ENCODE data around the gene NPAS3.

The NPAS3 gene

DNA sequence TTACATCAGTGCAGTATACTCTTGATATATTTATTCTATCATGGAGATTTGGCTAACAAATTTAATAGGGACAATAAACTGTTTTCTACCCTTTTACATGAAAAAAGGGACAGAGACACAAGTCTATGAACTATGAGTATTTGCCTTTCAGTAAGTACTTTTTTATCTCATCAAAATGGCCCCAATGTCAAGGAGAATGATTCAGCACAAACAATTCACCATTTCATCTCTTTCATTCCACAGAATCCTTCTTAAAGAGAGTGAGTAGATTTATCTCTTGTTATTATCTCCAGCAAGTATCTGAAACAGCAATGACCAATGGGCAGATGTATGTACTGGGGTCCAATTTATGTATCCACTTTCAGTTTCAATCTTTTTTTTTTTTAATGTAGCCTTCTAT is 447.5 kb downstream of the NPAS3 start:
- H3K4me3 ChIP-seq (ENCODE audit: control insufficient read depth, low read depth, low read length), result no peak overlapping the region
- DNase-seq (ENCODE audit: low read depth), result no peak
- TF ChIP-seq, protein P1, sequence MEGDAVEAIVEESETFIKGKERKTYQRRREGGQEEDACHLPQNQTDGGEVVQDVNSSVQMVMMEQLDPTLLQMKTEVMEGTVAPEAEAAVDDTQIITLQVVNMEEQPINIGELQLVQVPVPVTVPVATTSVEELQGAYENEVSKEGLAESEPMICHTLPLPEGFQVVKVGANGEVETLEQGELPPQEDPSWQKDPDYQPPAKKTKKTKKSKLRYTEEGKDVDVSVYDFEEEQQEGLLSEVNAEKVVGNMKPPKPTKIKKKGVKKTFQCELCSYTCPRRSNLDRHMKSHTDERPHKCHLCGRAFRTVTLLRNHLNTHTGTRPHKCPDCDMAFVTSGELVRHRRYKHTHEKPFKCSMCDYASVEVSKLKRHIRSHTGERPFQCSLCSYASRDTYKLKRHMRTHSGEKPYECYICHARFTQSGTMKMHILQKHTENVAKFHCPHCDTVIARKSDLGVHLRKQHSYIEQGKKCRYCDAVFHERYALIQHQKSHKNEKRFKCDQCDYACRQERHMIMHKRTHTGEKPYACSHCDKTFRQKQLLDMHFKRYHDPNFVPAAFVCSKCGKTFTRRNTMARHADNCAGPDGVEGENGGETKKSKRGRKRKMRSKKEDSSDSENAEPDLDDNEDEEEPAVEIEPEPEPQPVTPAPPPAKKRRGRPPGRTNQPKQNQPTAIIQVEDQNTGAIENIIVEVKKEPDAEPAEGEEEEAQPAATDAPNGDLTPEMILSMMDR (IDR thresholded peaks at IDR 0.05; ENCODE audit: control insufficient read depth, insufficient read depth, low read depth, low read length, missing control alignments), result no peak

DNA sequence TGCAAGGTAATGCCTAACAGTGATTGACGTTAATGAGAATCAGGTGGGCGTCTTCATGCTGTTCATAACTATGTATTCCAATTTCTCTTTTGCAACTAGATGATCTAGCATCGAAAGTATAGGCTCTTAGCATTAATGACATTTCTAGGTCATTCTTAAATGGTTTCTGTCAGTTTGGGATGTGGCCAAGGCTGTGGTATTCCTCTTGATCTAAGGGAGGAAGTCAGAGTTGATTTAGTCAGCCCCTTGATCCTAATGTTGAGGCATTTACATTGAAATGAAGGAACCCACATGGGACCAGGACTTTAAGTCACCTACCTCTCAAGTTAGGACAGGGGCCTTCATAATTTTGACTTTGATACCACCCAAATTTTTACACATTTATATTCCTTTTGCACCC is 448.1 kb downstream of the NPAS3 start:
- H3K4me3 ChIP-seq (ENCODE audit: control insufficient read depth, low read depth, low read length), result no peak overlapping the region
- TF ChIP-seq, protein P1 (IDR thresholded peaks at IDR 0.05; ENCODE audit: control insufficient read depth, insufficient read depth, low read depth, low read length, missing control alignments), result no peak
- DNase-seq (ENCODE audit: low read depth), result no peak

DNA sequence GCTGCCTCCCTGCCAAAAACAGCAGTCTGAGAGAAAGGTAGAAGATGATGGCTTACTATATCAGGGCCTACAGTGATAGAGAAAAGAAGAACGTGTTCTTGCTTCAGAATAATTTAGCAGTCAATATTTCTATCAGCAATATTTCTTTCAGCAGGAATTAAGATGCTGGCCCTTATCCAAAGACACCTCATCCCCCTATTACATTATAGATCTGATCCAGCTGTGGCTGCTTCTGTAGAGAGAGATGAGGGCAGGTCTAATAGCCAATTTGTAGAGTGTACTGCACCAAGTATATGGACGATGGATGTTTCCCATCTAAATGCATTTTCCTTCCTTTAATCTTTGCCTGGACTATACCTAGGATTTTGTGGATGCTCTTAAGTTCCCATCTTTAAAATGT is 451.7 kb downstream of the NPAS3 start:
- no peak for DNase-seq (ENCODE audit: low read depth)
- TF ChIP-seq, protein P1 (IDR thresholded peaks at IDR 0.05; ENCODE audit: control insufficient read depth, insufficient read depth, low read depth, low read length, missing control alignments), result no peak
- H3K4me3 ChIP-seq (ENCODE audit: control insufficient read depth, low read depth, low read length), result no peak overlapping the region

DNA sequence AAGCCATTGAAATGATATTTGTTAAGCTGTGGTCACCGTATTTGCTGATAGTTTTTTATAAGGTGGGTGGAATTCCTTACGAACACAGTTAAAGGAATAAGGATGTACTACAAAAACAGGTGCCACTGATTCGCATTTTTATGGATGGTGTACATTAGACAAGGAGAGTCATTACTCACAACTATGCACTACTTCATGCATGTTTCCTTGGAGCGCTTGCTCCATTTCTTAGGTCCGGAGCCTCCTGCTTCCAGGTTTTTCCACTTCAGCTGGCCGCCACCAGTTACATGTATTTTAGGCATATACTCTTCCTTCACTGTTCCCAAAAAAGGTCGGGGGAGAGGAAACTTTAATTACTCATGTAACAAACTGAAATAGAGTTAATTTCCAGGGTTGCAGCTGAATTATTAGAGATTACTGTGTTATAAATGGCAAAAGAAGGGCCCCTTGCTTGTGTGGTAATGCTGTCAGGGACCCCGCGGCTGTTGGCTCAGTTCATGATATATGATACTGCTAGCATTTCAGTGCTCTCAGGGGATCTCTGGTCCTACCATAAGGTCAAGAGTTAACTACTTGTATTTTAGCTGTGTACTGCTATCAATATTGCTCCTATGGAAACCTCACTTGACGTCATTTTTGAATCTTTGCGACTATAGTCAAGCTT is 454.7 kb downstream of the NPAS3 start:
- H3K4me3 ChIP-seq (ENCODE audit: control insufficient read depth, low read depth, low read length), result no peak overlapping the region
- DNase-seq (ENCODE audit: low read depth), result no peak
- TF ChIP-seq, protein P1 (IDR thresholded peaks at IDR 0.05; ENCODE audit: control insufficient read depth, insufficient read depth, low read depth, low read length, missing control alignments), result no peak

DNA sequence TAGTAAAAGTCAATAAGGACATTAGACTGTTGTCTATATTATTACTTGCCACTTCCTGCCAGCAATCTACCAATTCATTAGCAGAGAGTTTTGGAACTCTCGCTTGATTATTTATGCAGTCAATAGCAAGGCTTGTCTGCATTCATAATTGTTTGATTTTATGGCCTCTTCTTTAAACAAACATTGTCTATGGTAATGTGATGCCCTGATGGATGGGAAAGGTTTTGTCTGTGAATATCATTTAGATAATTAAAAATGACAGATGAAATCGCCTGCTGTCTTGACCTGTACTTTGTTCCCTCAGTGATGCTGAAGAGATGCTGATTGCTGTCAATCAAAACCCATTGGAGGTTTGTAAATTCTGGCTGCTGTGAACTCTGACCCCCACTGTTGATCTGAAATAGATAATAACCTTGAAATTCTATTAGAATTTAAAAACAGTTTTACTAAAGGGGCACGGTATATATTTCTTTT is 455.3 kb downstream of the NPAS3 start:
- no peak overlapping the region for H3K4me3 ChIP-seq (ENCODE audit: control insufficient read depth, low read depth, low read length)
- TF ChIP-seq, protein P1 (IDR thresholded peaks at IDR 0.05; ENCODE audit: control insufficient read depth, insufficient read depth, low read depth, low read length, missing control alignments), result no peak
- DNase-seq (ENCODE audit: low read depth), result no peak

DNA sequence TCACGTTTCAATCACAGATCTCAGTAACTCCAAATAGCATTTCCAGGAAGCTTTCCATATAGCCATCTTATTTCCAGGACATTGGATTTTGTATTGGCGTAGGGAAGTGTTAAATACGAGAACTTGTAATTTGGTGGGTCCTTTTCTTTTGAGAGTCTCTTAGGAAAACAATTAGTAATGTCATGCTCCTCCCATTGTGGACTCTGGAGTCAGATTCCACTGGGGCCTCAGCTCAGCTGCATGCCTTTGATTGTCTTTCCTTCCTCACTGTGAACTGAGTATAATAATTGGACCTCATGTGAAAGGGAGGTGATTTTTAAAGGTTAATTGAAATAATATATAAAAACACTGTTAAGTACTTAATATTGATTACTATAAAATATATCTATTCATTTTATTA is 462.6 kb downstream of the NPAS3 start:
- no peak for DNase-seq (ENCODE audit: low read depth)
- TF ChIP-seq, protein P1 (IDR thresholded peaks at IDR 0.05; ENCODE audit: control insufficient read depth, insufficient read depth, low read depth, low read length, missing control alignments), result no peak
- H3K4me3 ChIP-seq (ENCODE audit: control insufficient read depth, low read depth, low read length), result no peak overlapping the region

Data from AG09309 (cell line).